ENCODE measurements around the gene SLC5A5. TPM values are rescaled to one million over a fixed set of nuclear protein-coding genes. Genes with fewer than 3 reads are reported as not detected.

The SLC5A5 gene
- total RNA-seq, 1 experiment from 2014 or later: 6.3 TPM

DNA sequence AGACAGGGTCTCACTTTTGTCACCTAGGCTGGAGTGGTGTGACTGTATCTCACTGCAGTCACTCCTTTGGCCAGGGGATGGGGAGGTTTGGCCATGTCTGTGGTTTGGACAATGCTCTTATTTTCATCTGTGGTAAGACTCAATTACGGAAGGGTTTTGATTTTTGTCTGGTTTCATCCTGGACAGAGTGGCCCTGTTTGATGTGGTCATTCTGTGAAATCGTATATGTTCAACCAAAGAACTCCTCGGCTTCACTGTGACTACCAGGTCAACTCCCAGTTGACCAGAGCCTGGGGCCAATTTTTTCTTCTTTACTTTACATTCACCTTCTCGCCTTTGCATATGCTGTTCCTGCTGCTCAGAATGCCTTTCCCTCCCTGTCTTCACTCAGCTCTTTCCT lies 54.3 kb downstream of the SLC5A5 start:
- POLR2A ChIA-PET: no interaction called here
- H3K36me3 ChIP-seq (ENCODE audit: control insufficient read depth, insufficient read depth, low read length): no peaks in the 10 kb centered on the region

DNA sequence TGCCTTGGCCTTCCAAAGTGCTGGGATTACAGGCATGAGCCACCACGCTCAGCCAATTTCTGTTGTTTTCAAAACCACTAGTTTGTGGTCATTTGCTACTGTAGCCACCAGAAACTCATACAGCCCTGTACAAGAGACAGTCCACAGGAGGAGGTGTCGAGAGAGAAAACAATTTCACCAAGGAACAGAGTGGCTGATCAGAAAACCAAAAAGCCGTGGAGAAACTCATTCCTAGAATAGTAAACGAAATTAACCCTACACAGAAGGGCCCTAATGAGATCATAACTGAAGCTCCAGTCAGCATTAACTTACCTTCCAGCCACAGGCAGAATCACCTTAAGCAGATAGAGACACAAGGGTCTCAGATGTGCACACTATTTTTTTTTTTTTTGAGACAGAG lies 57.3 kb downstream of the SLC5A5 start:
- no TSS peak for BruUV-seq (replicated peaks)

More for the DNA sequence above, 54.3 kb downstream of the SLC5A5 start:
- ATAC-seq: no peak
- no peak for DNase-seq (ENCODE audit: low read depth, low spot score)
- CTCF ChIA-PET: interaction anchor here (0.7 kb wide), 1 partner anchor 58 kb away, joined by 3 read pairs; no protein-coding TSS in a partner anchor
- intact Hi-C loops (cut with micrococcal nuclease; ENCODE audit: unreplicated experiment): no loop called here
- no peak overlapping the region for H3K4me3 ChIP-seq (ENCODE audit: low read depth in 2 of 2, low read length in 2 of 2)
- H3K4me1 ChIP-seq (ENCODE audit: control insufficient read depth, insufficient read depth, low read length): no peaks in the 10 kb centered on the region
- no peaks in the 10 kb centered on the region for H3K27me3 ChIP-seq (ENCODE audit: control insufficient read depth, insufficient read depth, low read length)
- in situ Hi-C loops (cut with HindIII; ENCODE audit: low pct_unique_long_range_greater_than_20kb, low sequenced_read_pairs): no loop called here
- H3K27ac ChIP-seq (ENCODE audit: low read length): no peak overlapping the region
- BruUV-seq (replicated peaks): no TSS peak
- TF ChIP-seq, protein P1, sequence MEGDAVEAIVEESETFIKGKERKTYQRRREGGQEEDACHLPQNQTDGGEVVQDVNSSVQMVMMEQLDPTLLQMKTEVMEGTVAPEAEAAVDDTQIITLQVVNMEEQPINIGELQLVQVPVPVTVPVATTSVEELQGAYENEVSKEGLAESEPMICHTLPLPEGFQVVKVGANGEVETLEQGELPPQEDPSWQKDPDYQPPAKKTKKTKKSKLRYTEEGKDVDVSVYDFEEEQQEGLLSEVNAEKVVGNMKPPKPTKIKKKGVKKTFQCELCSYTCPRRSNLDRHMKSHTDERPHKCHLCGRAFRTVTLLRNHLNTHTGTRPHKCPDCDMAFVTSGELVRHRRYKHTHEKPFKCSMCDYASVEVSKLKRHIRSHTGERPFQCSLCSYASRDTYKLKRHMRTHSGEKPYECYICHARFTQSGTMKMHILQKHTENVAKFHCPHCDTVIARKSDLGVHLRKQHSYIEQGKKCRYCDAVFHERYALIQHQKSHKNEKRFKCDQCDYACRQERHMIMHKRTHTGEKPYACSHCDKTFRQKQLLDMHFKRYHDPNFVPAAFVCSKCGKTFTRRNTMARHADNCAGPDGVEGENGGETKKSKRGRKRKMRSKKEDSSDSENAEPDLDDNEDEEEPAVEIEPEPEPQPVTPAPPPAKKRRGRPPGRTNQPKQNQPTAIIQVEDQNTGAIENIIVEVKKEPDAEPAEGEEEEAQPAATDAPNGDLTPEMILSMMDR (IDR thresholded peaks at IDR 0.05): no peak
- TF ChIP-seq, protein P2, sequence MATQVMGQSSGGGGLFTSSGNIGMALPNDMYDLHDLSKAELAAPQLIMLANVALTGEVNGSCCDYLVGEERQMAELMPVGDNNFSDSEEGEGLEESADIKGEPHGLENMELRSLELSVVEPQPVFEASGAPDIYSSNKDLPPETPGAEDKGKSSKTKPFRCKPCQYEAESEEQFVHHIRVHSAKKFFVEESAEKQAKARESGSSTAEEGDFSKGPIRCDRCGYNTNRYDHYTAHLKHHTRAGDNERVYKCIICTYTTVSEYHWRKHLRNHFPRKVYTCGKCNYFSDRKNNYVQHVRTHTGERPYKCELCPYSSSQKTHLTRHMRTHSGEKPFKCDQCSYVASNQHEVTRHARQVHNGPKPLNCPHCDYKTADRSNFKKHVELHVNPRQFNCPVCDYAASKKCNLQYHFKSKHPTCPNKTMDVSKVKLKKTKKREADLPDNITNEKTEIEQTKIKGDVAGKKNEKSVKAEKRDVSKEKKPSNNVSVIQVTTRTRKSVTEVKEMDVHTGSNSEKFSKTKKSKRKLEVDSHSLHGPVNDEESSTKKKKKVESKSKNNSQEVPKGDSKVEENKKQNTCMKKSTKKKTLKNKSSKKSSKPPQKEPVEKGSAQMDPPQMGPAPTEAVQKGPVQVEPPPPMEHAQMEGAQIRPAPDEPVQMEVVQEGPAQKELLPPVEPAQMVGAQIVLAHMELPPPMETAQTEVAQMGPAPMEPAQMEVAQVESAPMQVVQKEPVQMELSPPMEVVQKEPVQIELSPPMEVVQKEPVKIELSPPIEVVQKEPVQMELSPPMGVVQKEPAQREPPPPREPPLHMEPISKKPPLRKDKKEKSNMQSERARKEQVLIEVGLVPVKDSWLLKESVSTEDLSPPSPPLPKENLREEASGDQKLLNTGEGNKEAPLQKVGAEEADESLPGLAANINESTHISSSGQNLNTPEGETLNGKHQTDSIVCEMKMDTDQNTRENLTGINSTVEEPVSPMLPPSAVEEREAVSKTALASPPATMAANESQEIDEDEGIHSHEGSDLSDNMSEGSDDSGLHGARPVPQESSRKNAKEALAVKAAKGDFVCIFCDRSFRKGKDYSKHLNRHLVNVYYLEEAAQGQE (IDR thresholded peaks at IDR 0.05; ENCODE audit: insufficient read depth in 1 of 2, low read depth in 2 of 2, low read length in 1 of 2): no peak
- TF ChIP-seq POLR2AphosphoS5 (IDR thresholded peaks at IDR 0.05; ENCODE audit: low read depth, low read length) (no peak), TCF7L2 (IDR thresholded peaks at IDR 0.05; ENCODE audit: low read depth, low read length) (no peak), SIN3A (IDR thresholded peaks at IDR 0.05; ENCODE audit: borderline replicate concordance, insufficient read depth, low read depth, low read length) (no peak)
- H3K9me3 ChIP-seq (ENCODE audit: control insufficient read depth, insufficient read depth, low read depth, low read length): no peaks in the 10 kb centered on the region

More for the DNA sequence above, 57.3 kb downstream of the SLC5A5 start:
- intact Hi-C loops (cut with micrococcal nuclease; ENCODE audit: unreplicated experiment): no loop called here
- in situ Hi-C loops (cut with HindIII; ENCODE audit: low pct_unique_long_range_greater_than_20kb, low sequenced_read_pairs): no loop called here
- ChIA-PET POLR2A (no interaction called here), CTCF (no interaction called here)
- H3K27me3 ChIP-seq (ENCODE audit: control insufficient read depth, insufficient read depth, low read length): no peaks in the 10 kb centered on the region
- H3K4me3 ChIP-seq (ENCODE audit: low read depth in 2 of 2, low read length in 2 of 2): no peak overlapping the region
- H3K4me1 ChIP-seq (ENCODE audit: control insufficient read depth, insufficient read depth, low read length): peaks cover 11% of the 10 kb centered on the region; the same call in 1 of the 2 replicates
- no peaks in the 10 kb centered on the region for H3K9me3 ChIP-seq (ENCODE audit: control insufficient read depth, insufficient read depth, low read depth, low read length)
- no peak for ATAC-seq
- no peak for DNase-seq (ENCODE audit: low read depth, low spot score)
- peaks cover 4% of the 10 kb centered on the region; the same call in 1 of the 2 replicates for H3K36me3 ChIP-seq (ENCODE audit: control insufficient read depth, insufficient read depth, low read length)
- no peak overlapping the region for H3K27ac ChIP-seq (ENCODE audit: low read length)
- TF ChIP-seq, protein P1 (IDR thresholded peaks at IDR 0.05): no peak
- no peak for TF ChIP-seq POLR2AphosphoS5 (IDR thresholded peaks at IDR 0.05; ENCODE audit: low read depth, low read length)
- no peak for TF ChIP-seq SIN3A (IDR thresholded peaks at IDR 0.05; ENCODE audit: borderline replicate concordance, insufficient read depth, low read depth, low read length)
- TF ChIP-seq, protein P2 (IDR thresholded peaks at IDR 0.05; ENCODE audit: insufficient read depth in 1 of 2, low read depth in 2 of 2, low read length in 1 of 2): no peak
- no peak for TF ChIP-seq TCF7L2 (IDR thresholded peaks at IDR 0.05; ENCODE audit: low read depth, low read length)
